ENCODE measurements around the gene GRN. TPM values are rescaled to one million over a fixed set of nuclear protein-coding genes. Genes with fewer than 3 reads are reported as not detected.

Gene GRN
- 128 to 144 TPM (median 137 TPM) in 3 replicates for total RNA-seq

DNA sequence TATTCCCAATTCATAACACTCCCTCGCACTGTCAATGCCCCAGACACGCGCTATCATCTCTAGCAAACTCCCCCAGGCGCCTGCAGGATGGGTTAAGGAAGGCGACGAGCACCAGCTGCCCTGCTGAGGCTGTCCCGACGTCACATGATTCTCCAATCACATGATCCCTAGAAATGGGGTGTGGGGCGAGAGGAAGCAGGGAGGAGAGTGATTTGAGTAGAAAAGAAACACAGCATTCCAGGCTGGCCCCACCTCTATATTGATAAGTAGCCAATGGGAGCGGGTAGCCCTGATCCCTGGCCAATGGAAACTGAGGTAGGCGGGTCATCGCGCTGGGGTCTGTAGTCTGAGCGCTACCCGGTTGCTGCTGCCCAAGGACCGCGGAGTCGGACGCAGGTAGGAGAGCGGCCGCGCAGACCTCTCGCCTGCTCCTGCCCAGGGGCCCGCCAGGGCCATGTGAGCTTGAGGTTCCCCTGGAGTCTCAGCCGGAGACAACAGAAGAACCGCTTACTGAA, at the start of gene GRN:
GRN (plus strand) TSS at position 364 of the 515 bp plus-strand sequence. CDS start 3,863 bp downstream, outside the sequence.
- peaks cover 12% of the 10 kb centered on the region for H3K4me1 Mint-ChIP-seq
- peak within 1 kb of the TSS; percentile 93 for H3K4me3 Mint-ChIP-seq
- H3K27me3 Mint-ChIP-seq (ENCODE audit: low read depth) = no peaks in the 10 kb centered on the region
- peak; percentile 83 to 91 for DNase-seq (ENCODE audit: low spot score in 2 of 2, unreplicated experiment in 2 of 2)
- no peaks in the 10 kb centered on the region for H3K9me3 Mint-ChIP-seq
- H3K27ac Mint-ChIP-seq = peak within 1 kb of the TSS; percentile 96
- no peak for TF ChIP-seq CTCF (IDR thresholded peaks at IDR 0.05; ENCODE audit: unreplicated experiment)
- peaks cover 3% of the 10 kb centered on the region for H3K36me3 Mint-ChIP-seq

GRCh38 chr17:44297975-44298374, 47.1 kb upstream of the GRN start:
- Mint-ChIP-seq H3K4me3 (no peak overlapping the region), H3K36me3 (no peaks in the 10 kb centered on the region), H3K9me3 (no peaks in the 10 kb centered on the region), H3K27ac (no peak overlapping the region), H3K4me1 (no peaks in the 10 kb centered on the region), H3K27me3 (ENCODE audit: low read depth) (peaks cover 35% of the 10 kb centered on the region)
- TF ChIP-seq CTCF (IDR thresholded peaks at IDR 0.05; ENCODE audit: unreplicated experiment) = no peak
- DNase-seq (ENCODE audit: low spot score in 2 of 2, unreplicated experiment in 2 of 2) = no peak

GRCh38 chr17:44304651-44305050, 40.5 kb upstream of the GRN start:
- no peak for DNase-seq (ENCODE audit: low spot score in 2 of 2, unreplicated experiment in 2 of 2)
- Mint-ChIP-seq H3K4me1 (peaks cover 2% of the 10 kb centered on the region), H3K27ac (no peak overlapping the region), H3K9me3 (no peaks in the 10 kb centered on the region), H3K4me3 (no peak overlapping the region), H3K27me3 (ENCODE audit: low read depth) (peaks cover 61% of the 10 kb centered on the region), H3K36me3 (no peaks in the 10 kb centered on the region)
- no peak for TF ChIP-seq CTCF (IDR thresholded peaks at IDR 0.05; ENCODE audit: unreplicated experiment)

- H3K4me3 Mint-ChIP-seq = peak overlapping the region; percentile 60
- peaks cover 73% of the 10 kb centered on the region for H3K27me3 Mint-ChIP-seq (ENCODE audit: low read depth)
- no peak overlapping the region for H3K27ac Mint-ChIP-seq
- H3K36me3 Mint-ChIP-seq = no peaks in the 10 kb centered on the region
- peak in 1 of 2 experiments; percentile 63 for DNase-seq (ENCODE audit: low spot score in 2 of 2, unreplicated experiment in 2 of 2)
- H3K9me3 Mint-ChIP-seq = no peaks in the 10 kb centered on the region
- peaks cover 2% of the 10 kb centered on the region for H3K4me1 Mint-ChIP-seq
- TF ChIP-seq CTCF (IDR thresholded peaks at IDR 0.05; ENCODE audit: unreplicated experiment) = no peak
These were observed 37.5 kb upstream of the GRN start for GRCh38 chr17:44307387-44308186.

- peak; percentile 92 to 97 for DNase-seq (ENCODE audit: low spot score in 2 of 2, unreplicated experiment in 2 of 2)
- peaks cover 2% of the 10 kb centered on the region for H3K4me1 Mint-ChIP-seq
- H3K9me3 Mint-ChIP-seq = no peaks in the 10 kb centered on the region
- TF ChIP-seq CTCF (IDR thresholded peaks at IDR 0.05; ENCODE audit: unreplicated experiment) = no peak
- H3K27me3 Mint-ChIP-seq (ENCODE audit: low read depth) = peaks cover 75% of the 10 kb centered on the region
- H3K27ac Mint-ChIP-seq = no peak within 1 kb of the TSS
- peak within 1 kb of the TSS; percentile 60 for H3K4me3 Mint-ChIP-seq
- H3K36me3 Mint-ChIP-seq = no peaks in the 10 kb centered on the region
These were observed 36.7 kb upstream of the GRN start, which contains the start of gene RUNDC3A for GRCh38 chr17:44308320-44308818. RUNDC3A (plus strand) TSS chr17:44308601; CDS start chr17:44308833, 232 bp downstream.
